Panc1 (cell line): ENCODE results near the gene VSIG10L2. TPM values are rescaled to one million over a fixed set of nuclear protein-coding genes. Genes with fewer than 3 reads are reported as not detected.

Experiments
- ATAC-seq: fragments of 200-7000 bp; cut with Tn5 transposase; 2 replicates; pipeline ENCODE4 v1.9.1; 2020; ENCODE audit warnings: mild to moderate bottlenecking, moderate library complexity
- BruUV-seq: library from RNA; stranded (reverse); fragments of 400-500 nt; replicated peaks from 2 replicates; lab custom pipeline; 2021; lab: Mats Ljungman, UMichigan
- CTCF ChIA-PET: fragments of 300-600 bp; sonication (Branson Sonifier 250); formaldehyde crosslinking; loops from one replicate; lab custom pipeline; 2022; ENCODE audit warnings: antibody characterized with exemption; lab: Charles Lee
- POLR2A ChIA-PET: fragments of 300-600 bp; sonication (Branson Sonifier 250); formaldehyde crosslinking; loops from one replicate; lab custom pipeline; 2022; ENCODE audit warnings: antibody characterized with exemption; lab: Charles Lee
- DNase-seq: peaks from one replicate; pipeline ENCODE4 v3.0.0-alpha.2; 2010; ENCODE audit warnings: low read depth, low spot score
- H3K27ac ChIP-seq: 2 replicates; pipeline ENCODE4 v1.5.1; 2011; ENCODE audit warnings: mild to moderate bottlenecking, low read length, inconsistent platforms
- H3K27me3 ChIP-seq: fragments of 200-500 bp; sonication (Bioruptor generic); 2 replicates; pipeline ENCODE4 v1.6.0; 2014; ENCODE audit warnings: low read length, inconsistent platforms; ENCODE audit not compliant: control insufficient read depth, insufficient read depth
- H3K36me3 ChIP-seq: fragments of 200-500 bp; sonication (Bioruptor generic); 2 replicates; pipeline ENCODE4 v1.5.1; 2014; ENCODE audit warnings: inconsistent platforms, mild to moderate bottlenecking, low read length, moderate library complexity; ENCODE audit not compliant: control insufficient read depth, insufficient read depth
- H3K4me1 ChIP-seq: 2 replicates; pipeline ENCODE4 v1.5.1; 2011; ENCODE audit warnings: inconsistent platforms, mild to moderate bottlenecking, low read length, moderate library complexity; ENCODE audit not compliant: control insufficient read depth, insufficient read depth
- H3K4me3 ChIP-seq, 2 experiments: 2 replicates each; pipeline ENCODE4 v1.5.1; 2011 to 2012; ENCODE audit warnings: low read depth in 2 of 2, low read length in 2 of 2, mild to moderate bottlenecking in 2 of 2, inconsistent platforms in 1 of 2, moderate library complexity in 1 of 2
- H3K9me3 ChIP-seq: fragments of 200-500 bp; sonication (Bioruptor generic); 2 replicates; pipeline ENCODE4 v1.5.1; 2014; ENCODE audit warnings: low read depth, mild to moderate bottlenecking, inconsistent platforms, low read length, moderate library complexity; ENCODE audit not compliant: control insufficient read depth, insufficient read depth
- POLR2AphosphoS5 ChIP-seq: IDR thresholded peaks from 2 replicates; pipeline ENCODE4 v1.6.1; 2012; ENCODE audit warnings: mild to moderate bottlenecking, low read depth, low read length, moderate library complexity
- SIN3A ChIP-seq: IDR thresholded peaks from 2 replicates; pipeline ENCODE4 v1.6.1; 2012; ENCODE audit warnings: low read depth, mild to moderate bottlenecking, low read length, moderate library complexity, borderline replicate concordance; ENCODE audit not compliant: insufficient read depth
- TCF7L2 ChIP-seq: IDR thresholded peaks from 2 replicates; pipeline ENCODE4 v1.6.1; 2011; ENCODE audit warnings: mild to moderate bottlenecking, low read depth, low read length, inconsistent platforms
- in situ Hi-C: cut with HindIII; loops from 2 replicates; pipeline ENCODE4 v1.10.0; 2016; ENCODE audit warnings: low sequenced_read_pairs, low pct_unique_long_range_greater_than_20kb
- intact Hi-C: fragments of 100-400 bp; cut with micrococcal nuclease; formaldehyde crosslinking; loops from one replicate; pipeline ENCODE4 v1.10.0; 2022; ENCODE audit not compliant: unreplicated experiment
- total RNA-seq: library from RNA; stranded (reverse); gene quantifications from one replicate; pipeline ENCODE4 v1.2.1, GENCODE V29; 2021; ENCODE audit not compliant: unreplicated experiment
- TF ChIP-seq, protein P1 (sequence below), 2 experiments: IDR thresholded peaks; 2 replicates each; pipeline ENCODE4 v1.6.1; 2011 to 2012; ENCODE audit warnings: low read depth in 2 of 2, control low read depth in 1 of 2, low read length in 1 of 2, mild to moderate bottlenecking in 1 of 2, moderate library complexity in 1 of 2; ENCODE audit not compliant: insufficient read depth in 1 of 2
- TF ChIP-seq, protein P2 (sequence below): fragments of 450-650 bp; IDR thresholded peaks from 2 replicates; pipeline ENCODE4 v1.5.1; 2017; ENCODE audit warnings: mild to moderate bottlenecking

VSIG10L2 gene
- total RNA-seq, 1 experiment from 2014 or later, result not detected

DNA sequence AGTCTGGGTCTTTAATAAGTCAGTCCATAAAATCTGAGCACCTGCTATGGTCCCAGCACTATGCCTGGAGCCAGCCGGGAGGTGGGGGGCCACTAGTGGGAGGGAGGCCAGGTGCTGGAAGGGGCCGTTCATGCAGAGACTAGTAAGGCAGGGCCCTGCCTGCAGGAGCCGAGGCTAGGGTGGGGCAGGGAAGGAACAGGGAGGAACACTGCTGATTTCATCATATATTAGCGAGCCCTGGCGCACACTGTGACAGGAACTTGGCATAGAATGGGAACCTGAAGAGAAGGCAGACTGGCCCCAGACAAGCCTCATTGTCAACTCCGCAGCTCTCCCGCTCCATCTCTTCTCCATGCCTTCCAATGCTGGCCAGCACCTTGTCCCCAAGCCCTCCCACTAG is 7.1 kb downstream of the VSIG10L2 start:
- in situ Hi-C loops (no loop called here), intact Hi-C loops (no loop called here)
- Histone ChIP-seq H3K9me3 (no peaks in the 10 kb centered on the region), H3K27ac (no peak overlapping the region), H3K27me3 (no peaks in the 10 kb centered on the region), H3K36me3 (no peaks in the 10 kb centered on the region), H3K4me1 (no peaks in the 10 kb centered on the region), H3K4me3 (no peak overlapping the region)
- POLR2A ChIA-PET, result no interaction called here
- ATAC-seq, result no peak
- DNase-seq, result no peak
- CTCF ChIA-PET, result no interaction called here
- no TSS peak for BruUV-seq
- TF ChIP-seq TCF7L2 (no peak), SIN3A (no peak), POLR2AphosphoS5 (no peak)
- TF ChIP-seq, protein P1, sequence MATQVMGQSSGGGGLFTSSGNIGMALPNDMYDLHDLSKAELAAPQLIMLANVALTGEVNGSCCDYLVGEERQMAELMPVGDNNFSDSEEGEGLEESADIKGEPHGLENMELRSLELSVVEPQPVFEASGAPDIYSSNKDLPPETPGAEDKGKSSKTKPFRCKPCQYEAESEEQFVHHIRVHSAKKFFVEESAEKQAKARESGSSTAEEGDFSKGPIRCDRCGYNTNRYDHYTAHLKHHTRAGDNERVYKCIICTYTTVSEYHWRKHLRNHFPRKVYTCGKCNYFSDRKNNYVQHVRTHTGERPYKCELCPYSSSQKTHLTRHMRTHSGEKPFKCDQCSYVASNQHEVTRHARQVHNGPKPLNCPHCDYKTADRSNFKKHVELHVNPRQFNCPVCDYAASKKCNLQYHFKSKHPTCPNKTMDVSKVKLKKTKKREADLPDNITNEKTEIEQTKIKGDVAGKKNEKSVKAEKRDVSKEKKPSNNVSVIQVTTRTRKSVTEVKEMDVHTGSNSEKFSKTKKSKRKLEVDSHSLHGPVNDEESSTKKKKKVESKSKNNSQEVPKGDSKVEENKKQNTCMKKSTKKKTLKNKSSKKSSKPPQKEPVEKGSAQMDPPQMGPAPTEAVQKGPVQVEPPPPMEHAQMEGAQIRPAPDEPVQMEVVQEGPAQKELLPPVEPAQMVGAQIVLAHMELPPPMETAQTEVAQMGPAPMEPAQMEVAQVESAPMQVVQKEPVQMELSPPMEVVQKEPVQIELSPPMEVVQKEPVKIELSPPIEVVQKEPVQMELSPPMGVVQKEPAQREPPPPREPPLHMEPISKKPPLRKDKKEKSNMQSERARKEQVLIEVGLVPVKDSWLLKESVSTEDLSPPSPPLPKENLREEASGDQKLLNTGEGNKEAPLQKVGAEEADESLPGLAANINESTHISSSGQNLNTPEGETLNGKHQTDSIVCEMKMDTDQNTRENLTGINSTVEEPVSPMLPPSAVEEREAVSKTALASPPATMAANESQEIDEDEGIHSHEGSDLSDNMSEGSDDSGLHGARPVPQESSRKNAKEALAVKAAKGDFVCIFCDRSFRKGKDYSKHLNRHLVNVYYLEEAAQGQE (IDR thresholded peaks at IDR 0.05; ENCODE audit: insufficient read depth in 1 of 2, low read depth in 2 of 2, low read length in 1 of 2), result no peak

DNA sequence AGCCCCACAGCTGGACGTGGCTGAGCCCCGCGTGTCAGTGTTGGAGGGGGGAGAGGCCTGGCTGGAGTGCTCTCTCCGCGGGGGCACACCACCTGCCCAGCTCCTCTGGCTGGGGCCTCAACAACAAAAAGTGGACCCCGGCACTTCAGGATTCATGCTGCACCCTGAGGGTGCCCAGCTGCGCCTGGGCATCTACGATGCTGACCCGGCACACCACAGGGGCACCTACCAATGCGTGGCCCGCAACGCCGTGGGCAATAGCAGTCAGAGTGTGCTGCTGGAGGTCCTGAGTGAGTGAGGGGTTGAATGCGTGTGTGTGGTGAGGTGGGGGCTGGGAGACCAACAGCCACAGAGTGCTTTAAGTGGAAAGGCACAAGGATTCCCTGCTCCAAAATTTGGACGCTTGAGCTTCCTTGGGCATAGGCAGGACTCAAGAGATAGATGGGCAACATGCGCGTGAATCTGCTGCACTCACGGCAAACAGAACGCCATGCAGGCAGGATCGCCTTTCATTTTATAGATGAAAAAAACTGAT is 7.6 kb downstream of the VSIG10L2 start:
- no peaks in the 10 kb centered on the region for H3K27me3 ChIP-seq
- ATAC-seq (no peak), DNase-seq (no peak)
- H3K4me1 ChIP-seq, result no peaks in the 10 kb centered on the region
- no peak overlapping the region for H3K4me3 ChIP-seq
- H3K9me3 ChIP-seq, result no peaks in the 10 kb centered on the region
- ChIA-PET CTCF (no interaction called here), POLR2A (no interaction called here)
- no peaks in the 10 kb centered on the region for H3K36me3 ChIP-seq
- H3K27ac ChIP-seq, result no peak overlapping the region
- TF ChIP-seq POLR2AphosphoS5 (no peak), SIN3A (no peak), TCF7L2 (no peak)
- TF ChIP-seq, protein P2, sequence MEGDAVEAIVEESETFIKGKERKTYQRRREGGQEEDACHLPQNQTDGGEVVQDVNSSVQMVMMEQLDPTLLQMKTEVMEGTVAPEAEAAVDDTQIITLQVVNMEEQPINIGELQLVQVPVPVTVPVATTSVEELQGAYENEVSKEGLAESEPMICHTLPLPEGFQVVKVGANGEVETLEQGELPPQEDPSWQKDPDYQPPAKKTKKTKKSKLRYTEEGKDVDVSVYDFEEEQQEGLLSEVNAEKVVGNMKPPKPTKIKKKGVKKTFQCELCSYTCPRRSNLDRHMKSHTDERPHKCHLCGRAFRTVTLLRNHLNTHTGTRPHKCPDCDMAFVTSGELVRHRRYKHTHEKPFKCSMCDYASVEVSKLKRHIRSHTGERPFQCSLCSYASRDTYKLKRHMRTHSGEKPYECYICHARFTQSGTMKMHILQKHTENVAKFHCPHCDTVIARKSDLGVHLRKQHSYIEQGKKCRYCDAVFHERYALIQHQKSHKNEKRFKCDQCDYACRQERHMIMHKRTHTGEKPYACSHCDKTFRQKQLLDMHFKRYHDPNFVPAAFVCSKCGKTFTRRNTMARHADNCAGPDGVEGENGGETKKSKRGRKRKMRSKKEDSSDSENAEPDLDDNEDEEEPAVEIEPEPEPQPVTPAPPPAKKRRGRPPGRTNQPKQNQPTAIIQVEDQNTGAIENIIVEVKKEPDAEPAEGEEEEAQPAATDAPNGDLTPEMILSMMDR, result no peak
- in situ Hi-C loops (no loop called here), intact Hi-C loops (no loop called here)
- no TSS peak for BruUV-seq

DNA sequence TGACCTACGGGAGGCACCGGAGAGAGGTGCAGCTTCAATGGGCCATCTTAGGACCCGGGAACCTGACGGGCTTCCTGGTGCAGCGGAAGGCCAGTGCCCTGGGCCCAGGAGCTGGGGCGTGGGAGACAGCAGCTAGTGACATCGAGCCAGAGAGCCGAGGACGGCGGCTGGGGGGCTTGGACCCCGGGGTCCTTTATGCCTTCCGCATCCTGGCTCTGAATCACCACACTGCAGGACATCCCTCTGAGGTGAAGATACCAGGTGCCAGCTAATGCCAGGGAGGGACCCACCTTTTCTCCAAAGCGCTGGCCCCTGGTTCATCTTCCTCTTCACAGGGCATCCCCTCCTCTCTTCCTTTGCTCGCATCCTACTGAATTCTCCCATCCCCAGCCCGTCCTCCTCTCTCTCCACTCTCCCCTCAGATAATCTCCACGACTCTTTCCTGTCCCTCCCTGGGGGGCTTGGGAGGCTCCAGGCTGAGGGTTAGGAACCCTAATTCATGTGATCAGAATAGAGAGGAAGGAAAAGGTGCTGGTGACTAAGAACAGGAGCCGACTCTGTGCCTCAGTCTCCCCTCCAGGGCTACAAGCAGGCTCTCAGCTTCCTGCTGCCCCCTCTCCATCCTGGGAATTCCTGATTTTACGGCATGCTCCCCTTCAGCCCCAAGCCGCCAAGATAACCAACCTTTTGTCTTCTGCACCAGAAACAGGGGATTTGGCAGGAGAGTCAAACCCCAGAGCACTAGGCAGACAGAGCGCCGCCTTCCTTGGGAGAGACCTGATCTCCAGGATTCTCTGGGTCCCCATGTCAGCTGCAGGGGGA is 8.5 kb downstream of the VSIG10L2 start:
- Histone ChIP-seq H3K36me3 (no peaks in the 10 kb centered on the region), H3K4me3 (no peak overlapping the region), H3K27me3 (no peaks in the 10 kb centered on the region), H3K9me3 (no peaks in the 10 kb centered on the region), H3K4me1 (no peaks in the 10 kb centered on the region), H3K27ac (no peak overlapping the region)
- intact Hi-C loops, result no loop called here
- ChIA-PET POLR2A (no interaction called here), CTCF (no interaction called here)
- ATAC-seq, result no peak
- in situ Hi-C loops, result no loop called here
- no TSS peak for BruUV-seq
- DNase-seq, result no peak
- TF ChIP-seq TCF7L2 (no peak), SIN3A (no peak), POLR2AphosphoS5 (no peak)
- TF ChIP-seq, protein P2, result no peak
- TF ChIP-seq, protein P1 (IDR thresholded peaks at IDR 0.05; ENCODE audit: insufficient read depth in 1 of 2, low read depth in 2 of 2, low read length in 1 of 2), result no peak
